GM21825 (cell line): ENCODE data around the gene RAP1GAP2.
"Not testable (repeated sequence)": the region's sequence is repeated elsewhere in the genome, so short reads cannot be mapped to it uniquely, and the experiment has no call there.

Experiments used
- ATAC-seq: cut with Tn5 transposase; IDR thresholded peaks from one replicate; pipeline ENCODE4 v1.9.1; 2021; ENCODE audit warnings: mild to moderate bottlenecking, moderate library complexity; ENCODE audit not compliant: unreplicated experiment

The RAP1GAP2 gene

DNA sequence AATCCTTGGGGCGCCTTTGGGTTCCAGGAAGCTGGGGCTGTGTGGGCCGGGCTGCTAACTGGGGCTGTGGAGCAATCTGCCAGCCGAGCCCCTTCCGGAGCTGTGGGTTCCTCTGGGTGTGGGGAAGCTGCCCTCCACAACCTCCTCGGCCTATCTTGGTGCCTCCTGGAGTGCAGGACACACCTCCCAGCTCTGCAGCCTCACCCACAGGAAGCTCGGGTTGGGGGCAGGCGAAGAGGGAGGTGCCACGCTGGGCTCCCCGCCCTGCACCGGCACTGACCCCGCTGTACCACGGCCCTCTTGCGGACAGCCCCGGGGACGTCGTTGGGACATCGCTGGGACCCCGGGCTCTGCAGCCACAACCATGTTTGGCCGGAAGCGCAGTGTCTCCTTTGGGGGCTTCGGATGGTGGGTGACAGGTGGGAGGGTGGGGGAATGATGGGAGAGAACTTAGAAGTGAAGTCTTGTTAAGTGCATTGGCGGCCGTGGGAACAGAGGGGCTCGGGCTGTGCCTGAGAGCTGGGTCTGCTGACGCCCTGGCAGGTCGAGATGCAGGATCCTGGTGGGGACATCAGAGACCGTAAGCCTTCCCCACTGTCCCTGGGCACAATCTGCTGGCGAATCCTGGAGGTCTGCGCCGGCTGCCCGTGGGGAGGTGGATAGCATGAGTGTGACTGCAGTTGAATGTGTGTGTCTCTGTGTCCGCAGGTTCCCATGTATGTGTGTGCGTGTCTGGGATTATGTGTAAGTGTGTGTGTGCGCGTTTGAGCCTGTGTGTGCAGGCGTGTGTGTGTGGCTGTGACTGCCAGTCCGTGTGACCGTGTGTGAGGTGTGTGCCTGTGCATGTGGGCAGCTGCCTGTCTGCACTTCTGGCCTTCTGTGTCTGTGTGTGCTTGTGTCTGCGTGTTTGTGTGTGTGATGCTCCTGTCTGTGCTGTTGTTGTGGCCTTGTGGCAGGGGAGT lies at the start of gene RAP1GAP2:
Gene RAP1GAP2 (plus strand): TSS at position 275 of the 962 bp plus-strand sequence. CDS start 90 bp downstream, at position 365.
- ATAC-seq, result no peak

DNA sequence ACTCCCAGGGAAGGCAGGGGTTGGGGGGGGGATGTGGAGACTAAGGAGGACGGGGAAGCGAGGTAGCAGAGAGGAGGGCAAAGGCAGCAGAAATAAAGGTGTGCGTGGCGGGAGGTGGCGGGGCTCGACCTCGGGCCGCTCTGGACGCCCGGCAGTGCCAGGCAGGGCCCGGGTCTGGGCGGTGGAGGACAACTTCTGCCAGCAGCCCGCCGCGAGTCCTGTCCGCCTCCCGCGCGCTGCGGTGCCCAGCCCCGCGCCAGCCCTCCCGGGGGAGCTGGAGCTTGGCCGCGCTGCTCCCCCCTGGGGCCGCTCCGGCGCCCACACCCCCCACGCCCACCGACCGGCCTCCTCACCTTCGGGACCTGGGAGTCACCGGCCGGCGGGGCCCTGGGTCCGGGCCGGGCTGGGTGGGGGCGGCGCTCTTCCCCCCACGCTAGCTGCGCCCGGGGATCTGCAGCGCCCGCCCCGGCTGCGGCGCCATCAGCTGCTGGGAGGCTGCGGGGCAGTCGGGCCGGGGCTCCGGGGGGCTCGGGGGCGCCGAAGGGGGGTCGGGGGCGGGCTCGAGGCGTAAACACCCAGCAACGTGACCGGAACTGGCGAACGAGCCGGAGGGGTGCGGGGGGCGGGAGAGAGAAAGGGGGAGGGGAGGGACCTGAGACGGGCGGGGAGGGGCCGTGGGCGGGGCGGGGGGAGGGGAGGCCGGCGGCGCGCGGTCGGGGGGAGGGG lies 47.0 kb upstream of the RAP1GAP2 start, which contains the start of gene CCDC92B:
Gene CCDC92B (minus strand): TSS at position 595 of the 726 bp plus-strand sequence. CDS start 14,507 bp downstream, outside the sequence.
- ATAC-seq, result no peak

DNA sequence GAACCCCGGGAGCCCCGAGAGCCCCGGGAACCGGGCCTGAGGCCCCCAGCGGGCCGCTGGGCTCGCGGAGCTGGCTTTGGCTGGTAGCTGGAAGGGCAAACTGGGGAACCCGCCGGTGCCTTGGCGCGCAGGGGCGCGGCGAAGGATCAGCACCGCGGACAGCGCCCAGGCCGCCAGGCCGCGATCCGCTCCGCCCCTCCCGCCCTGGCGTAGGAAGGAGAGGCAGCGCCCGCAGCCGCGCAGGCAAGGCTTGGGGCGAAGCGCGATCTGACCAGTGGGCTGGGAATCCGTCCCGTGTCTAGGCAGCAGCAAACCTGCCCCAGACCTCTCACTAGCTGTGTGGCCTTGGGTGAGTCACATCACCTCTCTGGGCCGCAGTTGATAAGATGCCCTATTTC lies 46.5 kb upstream of the RAP1GAP2 start:
- ATAC-seq, result no peak

DNA sequence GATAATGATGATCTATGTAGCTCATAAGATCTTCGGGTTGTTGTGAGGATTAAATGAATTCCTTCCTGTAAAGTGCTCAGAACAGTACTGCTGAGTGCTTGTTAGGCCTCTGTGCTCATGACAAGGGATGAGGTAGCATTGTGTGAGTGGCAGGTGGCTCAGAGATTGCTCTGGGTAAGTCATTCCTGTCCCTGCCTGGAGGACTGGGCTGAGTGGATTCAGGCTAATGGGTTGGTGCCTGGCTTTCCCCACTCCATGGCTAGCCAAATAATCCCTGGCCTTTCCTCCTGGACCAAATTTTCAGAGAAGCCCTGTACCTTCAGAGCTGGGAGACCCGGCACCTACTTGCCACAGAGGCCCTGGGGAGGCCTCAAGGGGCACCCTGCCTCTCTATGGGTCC lies 45.5 kb upstream of the RAP1GAP2 start:
- no peak for ATAC-seq

DNA sequence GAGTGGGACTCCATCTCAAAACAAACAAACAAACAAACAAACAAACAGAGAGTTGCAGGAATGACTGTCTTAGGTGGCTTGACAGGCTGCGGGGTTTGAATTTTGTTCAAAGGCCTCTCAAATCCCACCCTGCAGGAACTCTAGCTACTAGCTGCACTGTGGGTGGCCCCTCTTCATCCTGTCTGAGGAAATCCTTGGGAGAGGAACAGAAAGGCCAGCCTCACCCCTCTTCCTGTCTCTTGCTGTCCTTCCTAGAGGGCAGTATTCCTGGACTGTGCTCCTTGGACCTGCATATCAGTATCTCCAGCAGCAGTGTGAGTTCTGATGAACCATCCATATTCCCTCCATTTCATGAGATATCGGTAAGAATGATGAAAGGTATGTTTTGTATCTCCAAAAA lies 44.7 kb upstream of the RAP1GAP2 start:
- no peak for ATAC-seq

DNA sequence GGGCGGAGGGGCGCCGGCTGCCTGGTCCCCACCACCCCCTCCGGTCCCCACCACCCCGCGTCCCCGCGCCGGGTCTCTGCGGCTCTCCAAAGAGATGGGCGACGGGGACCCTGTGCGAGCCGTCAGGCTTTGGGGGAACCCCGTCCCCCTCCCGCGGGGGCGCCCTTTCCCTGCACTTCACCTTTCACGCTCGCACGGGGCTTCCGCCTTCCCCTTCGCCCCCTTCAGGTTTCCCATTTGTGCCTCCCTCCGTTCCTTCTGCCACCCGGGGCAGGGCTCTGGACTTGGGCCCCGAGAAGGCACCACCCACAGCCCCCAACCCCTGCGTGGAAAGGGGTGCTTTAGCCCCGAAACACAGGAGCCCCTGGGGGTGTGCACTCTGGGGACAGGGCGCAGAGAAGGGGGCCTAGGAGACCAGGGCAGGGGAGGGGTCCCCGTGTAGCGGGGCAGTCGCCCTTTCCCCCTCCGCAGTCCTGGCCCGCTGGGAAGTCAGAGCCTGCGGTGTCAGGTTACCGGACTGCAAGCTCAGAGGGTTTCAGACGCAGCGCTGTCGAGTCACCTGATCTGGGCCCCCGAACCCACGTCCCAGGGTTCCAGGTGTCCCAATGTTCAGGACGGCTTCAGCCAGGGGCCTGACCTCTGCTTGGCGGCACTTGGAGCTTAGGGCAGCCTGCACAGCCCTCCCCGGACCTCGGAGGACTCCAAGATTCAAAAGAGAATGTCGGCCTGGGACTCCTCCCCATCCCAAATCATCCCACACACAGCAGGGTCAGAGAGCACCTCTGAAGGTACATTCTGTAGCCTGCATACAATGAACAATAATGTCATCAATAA lies 40.1 kb upstream of the RAP1GAP2 start:
- no peak for ATAC-seq

DNA sequence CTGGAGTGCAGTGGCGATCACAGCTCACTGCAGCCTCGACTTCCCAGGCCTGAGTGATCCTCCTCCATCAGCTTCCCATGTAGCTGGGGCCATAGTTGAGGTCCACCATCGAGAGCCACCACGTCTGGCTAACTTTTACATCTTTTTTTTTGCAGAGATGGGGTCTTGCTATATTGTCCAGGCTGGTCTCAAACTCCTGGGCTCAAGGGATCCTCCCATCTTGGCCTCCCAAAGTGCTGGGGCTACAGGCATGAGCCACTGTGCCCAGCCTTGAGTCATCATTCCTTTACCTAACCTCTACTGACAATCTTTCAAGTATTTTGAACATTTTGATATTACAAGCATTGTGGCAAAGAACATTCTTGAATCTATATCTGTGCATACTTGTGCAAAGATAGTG lies 37.4 kb upstream of the RAP1GAP2 start:
- no peak for ATAC-seq

DNA sequence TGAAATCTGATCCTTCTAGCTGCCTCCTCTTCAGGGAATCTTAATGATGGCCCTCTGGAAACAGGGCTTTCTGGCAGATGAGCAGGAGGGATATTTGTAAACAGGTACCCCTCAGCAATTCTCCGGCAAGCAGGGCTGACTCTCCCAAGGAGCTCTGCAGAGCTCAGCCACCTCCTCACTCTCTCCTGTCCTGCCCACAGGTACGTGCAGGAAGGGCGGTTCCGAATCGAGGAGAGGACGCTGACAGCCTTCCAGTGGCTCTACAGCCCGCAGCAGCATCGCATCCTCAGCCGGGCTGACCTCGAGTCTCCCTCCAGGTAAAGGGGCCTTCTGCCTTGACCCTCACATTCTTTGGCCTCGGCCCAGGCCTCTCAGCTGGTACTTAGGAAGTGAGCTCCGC lies 26.1 kb upstream of the RAP1GAP2 start:
- no peak for ATAC-seq

DNA sequence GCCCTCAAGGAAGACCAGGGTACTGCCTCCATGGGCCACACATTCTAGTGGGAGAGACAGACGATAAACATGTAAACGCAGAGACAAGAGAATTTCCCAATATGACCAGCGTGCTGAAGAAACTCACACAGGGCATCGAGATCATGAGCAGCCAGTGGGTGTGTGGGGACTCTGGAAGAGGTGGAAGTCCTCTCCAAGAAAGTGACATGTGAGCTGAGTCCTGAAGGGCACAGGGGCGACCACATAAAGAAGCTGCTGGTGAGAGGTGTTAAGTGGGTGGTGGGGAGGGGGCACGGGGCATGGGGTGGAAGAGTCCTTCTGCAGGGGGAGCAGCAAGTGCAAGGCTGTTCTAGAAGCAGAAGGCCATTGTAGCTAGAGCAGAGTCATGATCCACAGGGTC lies 21.0 kb upstream of the RAP1GAP2 start:
- no peak for ATAC-seq

DNA sequence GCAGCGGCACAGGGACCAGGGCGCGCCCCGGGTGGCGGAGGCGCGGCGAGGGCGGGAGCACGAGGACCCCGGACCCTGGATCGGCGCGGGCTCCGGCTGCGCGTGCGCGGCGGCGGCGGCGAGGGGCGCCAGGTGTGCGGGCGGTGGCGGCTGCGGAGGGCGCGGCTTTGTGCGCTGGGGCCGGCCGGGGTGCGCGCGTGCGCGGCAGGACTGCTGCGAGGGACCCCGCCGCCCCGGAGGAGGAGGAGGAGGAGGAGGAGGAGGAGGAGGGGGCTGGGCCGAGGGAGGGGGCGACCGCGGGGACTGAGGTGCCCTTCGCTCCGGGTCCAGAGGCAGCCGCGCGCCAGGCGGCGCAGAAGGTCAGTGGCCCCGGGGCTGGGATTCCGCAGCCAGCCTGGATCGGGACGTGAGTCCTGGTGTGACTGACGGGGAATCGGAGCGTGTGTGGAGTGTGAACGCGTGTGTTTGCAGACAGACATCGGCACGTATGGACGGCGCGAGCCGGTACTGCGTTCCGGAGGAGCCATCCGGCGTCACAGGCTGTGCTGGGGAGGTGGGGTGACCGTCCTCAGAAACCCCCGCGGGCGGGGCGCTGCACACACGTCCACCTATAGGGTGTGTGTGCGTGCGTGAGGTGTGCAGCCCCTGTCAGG lies 19.5 kb upstream of the RAP1GAP2 start:
- no peak for ATAC-seq

DNA sequence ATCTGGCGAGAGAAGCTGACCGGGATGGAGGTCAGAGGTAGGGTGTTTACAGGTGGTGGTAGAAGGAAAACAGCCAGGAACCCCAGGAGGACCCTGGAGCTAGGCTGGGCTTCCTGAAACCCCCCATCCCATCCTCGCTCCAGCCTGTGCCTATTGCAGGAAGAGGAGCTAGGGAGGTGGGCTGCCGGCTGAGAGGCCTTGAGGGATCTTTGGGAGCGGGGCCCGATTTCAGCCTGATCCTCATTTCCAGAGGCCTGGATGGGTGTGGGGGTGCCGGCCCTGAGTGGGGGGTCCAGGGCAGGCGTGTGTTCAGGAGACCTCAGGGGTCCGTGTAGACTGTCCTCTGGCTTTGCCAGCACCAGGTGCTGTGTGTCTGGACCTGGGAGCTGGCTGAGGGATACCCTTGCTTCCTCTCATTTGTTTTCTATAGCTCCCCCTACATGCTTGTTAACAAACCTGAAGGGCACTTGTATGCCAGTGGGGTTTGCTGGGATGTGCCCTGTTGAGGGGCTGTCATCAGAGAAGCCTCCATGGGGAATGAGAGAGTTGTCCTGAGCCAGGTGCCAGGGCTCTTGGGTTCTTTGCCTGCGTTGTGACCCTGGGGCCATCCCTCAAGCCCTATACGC lies 18.9 kb upstream of the RAP1GAP2 start:
- no peak for ATAC-seq

DNA sequence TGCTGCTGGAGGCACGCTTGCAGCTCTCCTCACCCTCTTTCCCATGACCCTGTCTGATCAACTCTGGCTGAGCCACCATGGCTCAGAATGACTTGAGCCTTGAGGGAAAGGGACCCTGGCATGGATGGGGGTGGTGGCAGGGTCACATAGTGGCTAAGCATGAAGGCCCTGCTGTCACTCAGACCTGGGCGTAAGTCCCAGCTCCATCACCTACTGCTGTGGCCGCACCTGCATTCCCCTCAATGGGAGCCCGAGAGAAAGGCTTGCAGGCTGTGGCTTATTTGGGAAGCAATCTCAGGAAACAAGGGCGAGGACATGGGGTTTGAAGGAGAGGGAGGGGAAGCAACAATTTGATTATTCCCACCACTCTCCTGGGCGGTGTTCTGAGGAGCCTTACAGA lies 17.7 kb upstream of the RAP1GAP2 start:
- no peak for ATAC-seq

DNA sequence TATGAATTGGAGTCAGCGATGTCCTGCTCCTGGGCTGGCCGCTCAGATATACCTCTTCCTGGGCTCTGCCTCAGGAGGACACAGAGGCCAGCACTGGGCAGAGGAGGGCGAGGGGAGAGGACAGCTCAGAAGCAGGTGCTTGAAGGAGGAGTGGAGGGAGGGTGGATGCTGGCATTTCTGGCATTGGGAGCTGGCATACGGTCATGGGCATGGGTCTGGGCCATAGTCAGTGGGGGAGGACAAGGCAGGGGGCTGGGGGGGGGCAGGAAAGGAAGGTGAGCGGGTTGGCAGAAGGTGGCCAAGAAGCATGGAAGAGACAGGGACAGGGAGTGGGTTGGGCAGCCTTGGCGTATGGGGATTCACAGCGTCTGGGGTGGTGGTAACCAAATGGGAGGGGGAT lies 16.7 kb upstream of the RAP1GAP2 start:
- ATAC-seq, result no peak

DNA sequence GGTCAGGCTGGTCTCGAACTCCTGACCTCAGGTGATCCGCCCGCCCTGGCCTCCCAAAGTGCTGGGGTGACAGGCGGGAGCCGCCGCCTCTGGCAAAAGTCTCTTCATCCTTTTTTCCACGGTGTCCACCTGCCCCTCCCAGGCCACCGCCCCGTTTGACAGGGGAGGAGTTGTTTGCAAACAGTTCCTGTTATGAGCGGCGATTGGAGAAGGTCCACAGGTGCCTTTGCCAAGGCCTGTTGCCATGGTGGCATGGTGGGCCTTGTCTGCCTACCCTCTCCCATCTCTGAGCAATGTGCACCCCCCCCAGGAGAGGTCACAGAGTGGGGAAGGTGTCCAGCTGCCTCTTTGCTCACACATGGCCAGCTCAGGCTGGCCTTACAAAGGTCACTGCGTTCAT lies 16.0 kb upstream of the RAP1GAP2 start:
- ATAC-seq, result no peak

DNA sequence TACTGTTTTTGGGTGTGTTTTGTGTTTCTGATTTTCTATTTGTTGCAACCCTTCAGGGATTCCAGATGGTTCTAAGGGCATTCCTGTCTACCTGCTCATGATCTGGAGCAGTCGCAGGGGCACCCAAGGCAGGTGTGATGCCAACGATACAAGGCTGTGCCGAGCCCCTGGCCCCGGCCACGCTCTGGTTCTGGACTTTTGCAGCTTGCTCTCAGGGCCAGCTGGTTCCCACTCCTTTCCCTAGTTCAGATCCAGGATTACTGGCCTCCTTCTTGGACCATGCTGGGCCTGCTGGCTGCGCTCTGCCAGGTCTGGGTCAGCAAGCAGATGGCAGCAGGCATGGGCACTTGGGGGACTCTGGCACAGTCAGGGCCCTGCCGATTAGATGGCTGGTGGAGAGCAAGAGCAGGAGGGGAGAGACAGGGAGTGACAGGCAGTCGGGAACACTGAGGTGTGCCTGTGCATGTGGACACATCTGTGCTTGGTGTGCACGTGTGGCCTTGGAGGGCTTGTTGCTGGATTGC lies 15.2 kb upstream of the RAP1GAP2 start:
- ATAC-seq, result no peak

DNA sequence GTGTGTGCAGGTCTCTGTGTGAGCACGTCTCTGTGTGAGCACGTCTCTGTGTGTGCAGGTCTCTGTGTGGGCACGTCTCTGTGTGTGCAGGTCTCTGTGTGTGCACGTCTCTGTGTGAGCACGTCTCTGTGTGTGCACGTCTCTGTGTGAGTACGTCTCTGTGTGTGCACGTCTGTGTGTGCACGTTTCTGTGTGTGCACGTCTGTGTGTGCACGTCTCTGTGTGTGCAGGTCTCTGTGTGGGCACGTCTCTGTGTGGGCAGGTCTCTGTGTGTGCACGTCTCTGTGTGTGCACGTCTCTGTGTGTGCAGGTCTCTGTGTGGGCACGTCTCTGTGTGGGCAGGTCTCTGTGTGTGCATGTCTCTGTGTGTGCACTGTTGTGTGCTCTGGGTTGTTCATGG lies 14.6 kb upstream of the RAP1GAP2 start:
- ATAC-seq, result not testable (repeated sequence)

DNA sequence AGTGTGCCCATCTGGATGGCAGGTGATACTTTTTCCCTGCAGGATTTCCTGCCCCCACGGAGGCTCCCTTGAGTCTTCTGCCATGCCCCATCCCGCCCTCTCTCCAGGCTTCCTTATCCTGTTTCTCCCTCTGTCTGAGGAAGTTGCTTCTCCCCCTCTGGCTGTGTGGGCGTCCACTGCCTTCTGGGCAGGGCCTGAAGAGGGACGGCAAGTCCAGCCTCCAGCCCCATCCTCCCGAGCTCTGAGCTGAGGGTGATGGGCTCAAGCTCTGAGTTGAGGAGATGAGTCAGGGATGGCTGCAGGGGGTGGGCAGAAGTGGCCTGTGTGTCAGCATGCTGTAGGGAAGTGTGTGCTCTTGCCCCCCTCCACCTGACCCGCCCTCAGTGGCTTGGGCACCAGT lies 14.2 kb upstream of the RAP1GAP2 start:
- ATAC-seq, result no peak

DNA sequence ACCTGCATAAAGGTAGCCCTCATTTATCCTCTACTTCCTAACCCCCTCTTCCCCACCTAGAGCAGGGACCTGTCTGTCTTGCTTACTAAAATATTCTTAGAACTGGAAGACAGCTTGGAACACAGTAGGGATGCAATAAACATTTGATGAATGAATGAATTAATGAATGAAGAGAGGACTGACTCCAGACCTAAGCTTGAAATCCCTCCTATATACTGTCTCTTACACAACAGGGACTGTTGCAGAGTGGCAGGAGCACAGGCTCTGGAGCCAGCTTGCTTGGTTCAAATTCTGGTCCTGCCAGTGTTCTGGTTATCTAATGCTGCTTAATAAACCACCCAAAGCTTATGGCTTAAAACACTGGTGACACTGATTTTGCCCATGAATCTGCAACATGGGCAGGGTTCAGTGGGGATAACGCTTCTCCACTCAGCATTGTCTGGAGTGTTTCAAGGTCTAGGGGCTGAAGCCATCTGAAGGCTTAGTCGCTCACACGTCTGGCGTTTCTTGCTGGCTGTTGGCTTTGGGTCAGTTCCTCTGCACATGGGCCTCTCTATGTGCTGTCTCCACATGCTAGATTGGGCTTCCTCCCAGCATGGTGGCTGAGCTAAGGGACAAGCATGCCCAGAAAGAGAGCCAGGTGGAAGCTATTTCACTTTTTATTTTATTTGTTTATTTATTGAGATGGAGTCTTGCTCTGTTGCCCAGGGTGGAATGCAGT lies 12.8 kb upstream of the RAP1GAP2 start:
- ATAC-seq, result no peak

DNA sequence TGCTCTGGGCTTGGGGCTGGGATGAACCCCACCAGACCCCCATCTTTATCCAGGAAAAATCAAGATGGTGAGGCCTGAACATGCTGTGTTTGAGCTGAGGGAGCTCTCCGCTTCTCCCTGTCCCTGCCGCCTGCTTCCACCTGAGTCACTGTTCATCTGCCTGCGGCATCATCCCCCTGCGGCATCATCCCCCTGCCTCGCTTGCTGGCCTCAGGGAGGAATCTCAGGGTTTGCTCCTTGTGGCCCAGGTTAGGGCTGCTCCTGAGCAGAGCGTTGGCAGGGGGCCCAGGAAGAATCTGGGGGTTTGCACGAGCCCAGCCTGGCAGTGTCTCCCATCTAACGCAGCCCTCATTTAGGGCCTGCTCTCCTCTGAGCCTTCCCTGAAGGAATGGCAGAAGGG lies 11.4 kb upstream of the RAP1GAP2 start:
- no peak for ATAC-seq
